Loucy (cell line): ENCODE results near the gene SDK2.
A peak's percentile ranks its signal among the peaks of the same experiment; 100 is the strongest.

ENCODE experiments used
- H2AFZ ChIP-seq: fragments of 200-600 bp; sonication (generic); 2 replicates; pipeline ENCODE4 v1.6.0; 2016; ENCODE audit warnings: antibody characterized with exemption, mild to moderate bottlenecking, low read length, moderate library complexity
- H3F3A ChIP-seq: fragments of 200-600 bp; 2 replicates; pipeline ENCODE4 v1.6.0; 2016; ENCODE audit warnings: antibody characterized with exemption, low read depth, mild to moderate bottlenecking
- H3K27me3 ChIP-seq: fragments of 200-600 bp; sonication (generic); 2 replicates; pipeline ENCODE4 v1.6.1; 2014; ENCODE audit warnings: low read length, mild to moderate bottlenecking; ENCODE audit not compliant: insufficient read depth, poor library complexity, severe bottlenecking
- H3K36me3 ChIP-seq: fragments of 200-600 bp; sonication (generic); 2 replicates; pipeline ENCODE4 v1.6.1; 2016; ENCODE audit warnings: low read length; ENCODE audit not compliant: insufficient read depth
- H3K4me1 ChIP-seq: fragments of 200-600 bp; sonication (generic); 2 replicates; pipeline ENCODE4 v1.5.1; 2014; ENCODE audit warnings: low read length, mild to moderate bottlenecking; ENCODE audit not compliant: insufficient read depth, poor library complexity, severe bottlenecking
- H3K4me2 ChIP-seq: fragments of 200-600 bp; sonication (generic); 2 replicates; pipeline ENCODE4 v1.6.0; 2014; ENCODE audit warnings: antibody characterized with exemption, low read length, low read depth, mild to moderate bottlenecking; ENCODE audit not compliant: poor library complexity, severe bottlenecking
- H3K4me3 ChIP-seq: fragments of 200-600 bp; sonication (generic); 2 replicates; pipeline ENCODE4 v1.5.1; 2014; ENCODE audit warnings: low read length, mild to moderate bottlenecking, mixed read lengths; ENCODE audit not compliant: poor library complexity, severe bottlenecking
- H3K79me2 ChIP-seq: fragments of 200-600 bp; sonication (generic); 2 replicates; pipeline ENCODE4 v1.6.1; 2014; ENCODE audit warnings: low read length; ENCODE audit not compliant: insufficient read depth
- H3K9ac ChIP-seq: fragments of 200-600 bp; sonication (generic); 2 replicates; pipeline ENCODE4 v1.6.0; 2014; ENCODE audit warnings: mild to moderate bottlenecking, low read depth, low read length, moderate library complexity; ENCODE audit not compliant: poor library complexity, severe bottlenecking
- H3K9me2 ChIP-seq: fragments of 200-600 bp; sonication (generic); replicated peaks from 2 replicates; pipeline ENCODE4 v1.6.1; 2016; ENCODE audit warnings: low read depth, low read length, mixed read lengths
- H3K9me3 ChIP-seq: fragments of 200-600 bp; sonication (generic); 2 replicates; pipeline ENCODE4 v1.6.1; 2014; ENCODE audit warnings: mild to moderate bottlenecking, antibody characterized with exemption, low read length, low read depth; ENCODE audit not compliant: insufficient read depth
- H4K20me1 ChIP-seq: fragments of 200-600 bp; sonication (generic); 2 replicates; pipeline ENCODE4 v1.6.0; 2014; ENCODE audit warnings: antibody characterized with exemption, low read length, mild to moderate bottlenecking; ENCODE audit not compliant: insufficient read depth, poor library complexity, severe bottlenecking
- CTCF ChIP-seq: fragments of 200-600 bp; sonication (generic); conservative IDR thresholded peaks from 2 replicates; pipeline ENCODE4 v1.5.1; 2014; ENCODE audit warnings: mild to moderate bottlenecking, antibody characterized with exemption, low read length
- EZH2phosphoT487 ChIP-seq: fragments of 200-600 bp; IDR thresholded peaks from 2 replicates; pipeline ENCODE4 v1.6.1; 2018; ENCODE audit warnings: antibody characterized with exemption, mild to moderate bottlenecking, moderate library complexity, borderline replicate concordance

The SDK2 gene

GRCh38 chr17:73584049-73584448, 60.2 kb downstream of the SDK2 start:
- Histone ChIP-seq H3K36me3 (no peaks in the 10 kb centered on the region; the same call in 1 of the 2 replicates), H3K27me3 (no peaks in the 10 kb centered on the region), H2AFZ (no peak overlapping the region), H3F3A (no peaks in the 10 kb centered on the region), H3K9me2 (no peaks in the 10 kb centered on the region), H4K20me1 (no peaks in the 10 kb centered on the region), H3K9me3 (no peaks in the 10 kb centered on the region), H3K4me3 (no peak overlapping the region), H3K9ac (no peak overlapping the region), H3K4me1 (peaks cover 65% of the 10 kb centered on the region), H3K4me2 (no peak overlapping the region), H3K79me2 (peaks cover 65% of the 10 kb centered on the region; the same call in 1 of the 2 replicates)
- no peak for TF ChIP-seq CTCF
- no peak for TF ChIP-seq EZH2phosphoT487

GRCh38 chr17:73582821-73583220, 61.4 kb downstream of the SDK2 start:
- H3K4me2 ChIP-seq: no peak overlapping the region
- peaks cover 55% of the 10 kb centered on the region; the same call in 1 of the 2 replicates for H3K79me2 ChIP-seq
- no peaks in the 10 kb centered on the region for H4K20me1 ChIP-seq
- TF ChIP-seq EZH2phosphoT487 (no peak), CTCF (no peak)
- H3F3A ChIP-seq: no peaks in the 10 kb centered on the region
- H3K9ac ChIP-seq: peak overlapping the region; percentile 28
- no peaks in the 10 kb centered on the region for H3K9me3 ChIP-seq
- H3K4me1 ChIP-seq: peaks cover 54% of the 10 kb centered on the region
- no peaks in the 10 kb centered on the region; the same call in 1 of the 2 replicates for H3K36me3 ChIP-seq
- H3K9me2 ChIP-seq: no peaks in the 10 kb centered on the region
- H2AFZ ChIP-seq: no peak overlapping the region
- no peak overlapping the region for H3K4me3 ChIP-seq
- no peaks in the 10 kb centered on the region for H3K27me3 ChIP-seq

GRCh38 chr17:73582359-73582758, 61.9 kb downstream of the SDK2 start:
- H3K79me2 ChIP-seq: peaks cover 53% of the 10 kb centered on the region; the same call in 1 of the 2 replicates
- H3K4me3 ChIP-seq: no peak overlapping the region
- H3K9me2 ChIP-seq: no peaks in the 10 kb centered on the region
- H4K20me1 ChIP-seq: no peaks in the 10 kb centered on the region
- no peak overlapping the region for H3K4me2 ChIP-seq
- H2AFZ ChIP-seq: no peak overlapping the region
- H3K4me1 ChIP-seq: peaks cover 49% of the 10 kb centered on the region
- H3K9ac ChIP-seq: peak overlapping the region; percentile 28
- no peaks in the 10 kb centered on the region for H3K27me3 ChIP-seq
- H3F3A ChIP-seq: no peaks in the 10 kb centered on the region
- TF ChIP-seq CTCF: no peak
- TF ChIP-seq EZH2phosphoT487: no peak
- H3K36me3 ChIP-seq: no peaks in the 10 kb centered on the region; the same call in 1 of the 2 replicates
- no peaks in the 10 kb centered on the region for H3K9me3 ChIP-seq
